Erythroblast (primary cell): ENCODE results near the gene PRDM12.

Experiments
- GATA1 ChIP-seq: IDR thresholded peaks from 2 replicates; pipeline ENCODE4 v1.6.1; 2011; ENCODE audit warnings: low read depth, mild to moderate bottlenecking, control low read depth, low read length, moderate library complexity
- POLR2A ChIP-seq: IDR thresholded peaks from 2 replicates; pipeline ENCODE4 v1.6.1; 2011; ENCODE audit warnings: mild to moderate bottlenecking, low read length

GRCh38 chr9:130715270-130715669, 50.9 kb downstream of the PRDM12 start:
- TF ChIP-seq POLR2A (no peak), GATA1 (no peak)
